H9 (cell line): ENCODE data around the gene PTPN3. TPM values are rescaled to one million over a fixed set of nuclear protein-coding genes. Genes with fewer than 3 reads are reported as not detected.

Experiments
- DNase-seq: peaks from one replicate; pipeline ENCODE4 v3.0.0-alpha.2; 2017
- H2AFZ ChIP-seq: one replicate; pipeline ENCODE4 v1.6.1; 2013; ENCODE audit warnings: mild to moderate bottlenecking, low read length, control low read depth, moderate library complexity
- H2AK5ac ChIP-seq: 2 replicates; pipeline ENCODE4 v1.6.1; 2013; ENCODE audit warnings: low read length, control low read depth, mixed read lengths; ENCODE audit not compliant: insufficient read length
- H2BK120ac ChIP-seq: one replicate; pipeline ENCODE4 v1.6.1; 2013; ENCODE audit warnings: low read depth, mild to moderate bottlenecking, low read length, control low read depth, inconsistent platforms; ENCODE audit not compliant: poor library complexity, severe bottlenecking
- H2BK12ac ChIP-seq: 2 replicates; pipeline ENCODE4 v1.6.1; 2013; ENCODE audit warnings: low read length, control low read depth, mixed read lengths, low read depth; ENCODE audit not compliant: insufficient read length
- H2BK15ac ChIP-seq: 2 replicates; pipeline ENCODE4 v1.6.1; 2013; ENCODE audit warnings: low read depth, low read length, control low read depth
- H2BK20ac ChIP-seq: one replicate; pipeline ENCODE4 v1.6.1; 2013; ENCODE audit warnings: low read depth, mild to moderate bottlenecking, low read length, control low read depth, inconsistent platforms; ENCODE audit not compliant: poor library complexity, severe bottlenecking
- H2BK5ac ChIP-seq: 2 replicates; pipeline ENCODE4 v1.6.1; 2013; ENCODE audit warnings: low read length, control low read depth, mixed read lengths; ENCODE audit not compliant: insufficient read length
- H3K14ac ChIP-seq: 2 replicates; pipeline ENCODE4 v1.6.1; 2013; ENCODE audit warnings: low read length, control low read depth; ENCODE audit not compliant: insufficient read depth
- H3K18ac ChIP-seq: 2 replicates; pipeline ENCODE4 v1.6.1; 2013; ENCODE audit warnings: low read depth, mild to moderate bottlenecking, mixed read lengths, low read length, control low read depth; ENCODE audit not compliant: insufficient read length
- H3K23ac ChIP-seq: 2 replicates; pipeline ENCODE4 v1.6.1; 2013; ENCODE audit warnings: low read length, control low read depth, mixed read lengths, low read depth; ENCODE audit not compliant: insufficient read length
- H3K23me2 ChIP-seq: 2 replicates; pipeline ENCODE4 v1.6.1; 2013; ENCODE audit warnings: low read depth, mild to moderate bottlenecking, mixed read lengths, low read length, control low read depth; ENCODE audit not compliant: insufficient read length, poor library complexity, severe bottlenecking
- H3K27ac ChIP-seq: 2 replicates; pipeline ENCODE4 v1.5.1; 2013; ENCODE audit warnings: low read length, control low read depth, mixed read lengths, low read depth; ENCODE audit not compliant: insufficient read length
- H3K27me3 ChIP-seq: 2 replicates; pipeline ENCODE4 v1.6.1; 2013; ENCODE audit warnings: low read length, control low read depth, inconsistent platforms; ENCODE audit not compliant: insufficient read depth
- H3K4ac ChIP-seq: 2 replicates; pipeline ENCODE4 v1.6.1; 2013; ENCODE audit warnings: low read depth, mild to moderate bottlenecking, control low read depth, inconsistent platforms, low read length, moderate library complexity
- H3K4me1 ChIP-seq: 2 replicates; pipeline ENCODE4 v1.6.1; 2013; ENCODE audit warnings: low read length, control low read depth, inconsistent platforms; ENCODE audit not compliant: insufficient read depth
- H3K4me2 ChIP-seq: 2 replicates; pipeline ENCODE4 v1.6.1; 2013; ENCODE audit warnings: low read length, control low read depth, mixed read lengths; ENCODE audit not compliant: insufficient read length, insufficient read depth
- H3K56ac ChIP-seq: 2 replicates; pipeline ENCODE4 v1.6.1; 2013; ENCODE audit warnings: low read depth, mild to moderate bottlenecking, mixed read lengths, low read length, control low read depth; ENCODE audit not compliant: insufficient read length
- H3K79me1 ChIP-seq: 2 replicates; pipeline ENCODE4 v1.6.1; 2013; ENCODE audit warnings: low read depth, mild to moderate bottlenecking, moderate library complexity, low read length, control low read depth, inconsistent platforms; ENCODE audit not compliant: insufficient read depth, poor library complexity, severe bottlenecking
- H3K79me2 ChIP-seq: 2 replicates; pipeline ENCODE4 v1.6.1; 2013; ENCODE audit warnings: low read length, control low read depth, inconsistent platforms; ENCODE audit not compliant: insufficient read depth
- H3K9ac ChIP-seq: 2 replicates; pipeline ENCODE4 v1.6.1; 2013; ENCODE audit warnings: low read length, control low read depth, mixed read lengths; ENCODE audit not compliant: insufficient read length; ENCODE audit errors: extremely low read depth
- H3K9me3 ChIP-seq: one replicate; pipeline ENCODE4 v1.6.1; 2013; ENCODE audit warnings: low read depth, low read length, inconsistent platforms; ENCODE audit not compliant: control insufficient read depth
- H3T11ph ChIP-seq: one replicate; pipeline ENCODE4 v1.6.1; 2013; ENCODE audit warnings: mild to moderate bottlenecking, low read length, control low read depth, inconsistent platforms
- H4K20me1 ChIP-seq: one replicate; pipeline ENCODE4 v1.6.1; 2013; ENCODE audit not compliant: control insufficient read depth, insufficient read length, insufficient read depth
- H4K5ac ChIP-seq: 2 replicates; pipeline ENCODE4 v1.6.1; 2013; ENCODE audit warnings: low read depth, mild to moderate bottlenecking, mixed read lengths, low read length, control low read depth; ENCODE audit not compliant: insufficient read length
- H4K8ac ChIP-seq: replicated peaks from 2 replicates; pipeline ENCODE4 v1.6.1; 2013; ENCODE audit warnings: low read length, control low read depth, mixed read lengths, low read depth; ENCODE audit not compliant: insufficient read length
- H4K91ac ChIP-seq: 2 replicates; pipeline ENCODE4 v1.6.1; 2013; ENCODE audit warnings: low read depth, mild to moderate bottlenecking, moderate library complexity, mixed read lengths, low read length, control low read depth; ENCODE audit not compliant: insufficient read length
- H3K27ac Mint-ChIP-seq, 3 experiments: 2 replicates in 2 of 3; 3 replicates in 1 of 3; pipeline ENCODE4 v1.8.0; 2020 to 2021; ENCODE audit warnings: mixed read lengths in 3 of 3, mild to moderate bottlenecking in 1 of 3, moderate library complexity in 1 of 3
- H3K27me3 Mint-ChIP-seq: 2 replicates; pipeline ENCODE4 v1.8.0; 2021; ENCODE audit warnings: low read depth, mild to moderate bottlenecking, moderate library complexity, mixed read lengths
- H3K36me3 Mint-ChIP-seq, 3 experiments: 2 replicates in 2 of 3; 3 replicates in 1 of 3; pipeline ENCODE4 v1.8.0; 2020 to 2021; ENCODE audit warnings: low read depth in 3 of 3, mixed read lengths in 3 of 3; ENCODE audit not compliant: insufficient read depth in 1 of 3
- H3K4me1 Mint-ChIP-seq, 2 experiments: 2 replicates each; pipeline ENCODE4 v1.8.0; 2020; ENCODE audit warnings: mixed read lengths in 2 of 2
- H3K4me3 Mint-ChIP-seq, 2 experiments: 2 replicates in 1 of 2; 3 replicates in 1 of 2; pipeline ENCODE4 v1.8.0; 2020 to 2021; ENCODE audit warnings: mild to moderate bottlenecking in 2 of 2, mixed read lengths in 2 of 2, moderate library complexity in 1 of 2
- H3K9me3 Mint-ChIP-seq, 2 experiments: 2 replicates in 1 of 2; 3 replicates in 1 of 2; pipeline ENCODE4 v1.8.0; 2020; ENCODE audit warnings: mild to moderate bottlenecking in 2 of 2, mixed read lengths in 2 of 2, moderate library complexity in 1 of 2
- CTCF ChIP-seq: fragments of 200-600 bp; sonication (generic); conservative IDR thresholded peaks from 3 replicates; pipeline ENCODE4 v1.8.0; 2021; ENCODE audit warnings: antibody characterized with exemption, mild to moderate bottlenecking
- WGBS: extraction: QIAGEN DNeasy Blood & Tissue Kit; methylation state at CpG from one replicate; pipeline ENCODE4 v1.1.7; 2013; ENCODE audit warnings: missing lambda C conversion rate, low lambda C conversion rate, mixed read lengths; ENCODE audit not compliant: insufficient read length; ENCODE audit errors: extremely low coverage; 5-methylcytosine and 5-hydroxymethylcytosine counted together
- total RNA-seq: library from RNA; stranded (reverse); gene quantifications from 2 replicates; pipeline ENCODE4 v1.2.1, GENCODE V29; 2021

Gene PTPN3
- total RNA-seq, 1 experiment from 2014 or later: 2.6 TPM

- no peak for DNase-seq
- Histone ChIP-seq H2BK15ac (no peak overlapping the region), H3K79me2 (no peaks in the 10 kb centered on the region), H3T11ph (no peak overlapping the region), H4K8ac (no peak overlapping the region), H4K20me1 (no peaks in the 10 kb centered on the region), H2AFZ (no peak overlapping the region), H2BK5ac (no peak overlapping the region), H2BK20ac (no peak overlapping the region), H2AK5ac (no peak overlapping the region), H3K4me1 (no peaks in the 10 kb centered on the region), H3K23ac (no peak overlapping the region), H3K56ac (no peak overlapping the region), H3K9ac (no peak overlapping the region), H3K79me1 (no peaks in the 10 kb centered on the region), H3K14ac (no peak overlapping the region), H4K91ac (no peak overlapping the region), H2BK12ac (no peak overlapping the region), H2BK120ac (no peak overlapping the region), H3K18ac (no peak overlapping the region), H3K23me2 (no peaks in the 10 kb centered on the region), H3K27ac (no peak overlapping the region), H3K4ac (no peak overlapping the region), H3K9me3 (no peaks in the 10 kb centered on the region), H3K27me3 (no peaks in the 10 kb centered on the region), H3K4me2 (no peak overlapping the region), H4K5ac (no peak overlapping the region)
- no peak for TF ChIP-seq CTCF
- no peaks in the 10 kb centered on the region for H3K27me3 Mint-ChIP-seq
- no CpG with 5 or more reads among the region's 7 CpGs for WGBS
- H3K36me3 Mint-ChIP-seq: no peaks in the 10 kb centered on the region
- peaks cover 14 to 19% of the 10 kb centered on the region in 2 experiments for H3K4me1 Mint-ChIP-seq
- no peak overlapping the region for H3K27ac Mint-ChIP-seq
- H3K9me3 Mint-ChIP-seq: no peaks in the 10 kb centered on the region
- H3K4me3 Mint-ChIP-seq: no peak overlapping the region
Observed at GRCh38 chr9:109422641-109423040, 75.5 kb downstream of the PTPN3 start.
